Muscle of back (tissue), 11 donors: ENCODE results near the gene KCNK4. TPM values are rescaled to one million over a fixed set of nuclear protein-coding genes. Genes with fewer than 3 reads are reported as not detected.
A peak's percentile ranks its signal among the peaks of the same experiment; 100 is the strongest.
"Not testable (repeated sequence)": the region's sequence is repeated elsewhere in the genome, so short reads cannot be mapped to it uniquely, and the experiment has no call there.

Experiments used
- DNase-seq, 3 donors: peaks; one replicate each; pipeline versions ENCODE4 v3.0.0 to v3.0.0-alpha.2; 2013
- polyA plus RNA-seq, 10 donors: library from polyadenylated mRNA; unstranded; fragments of 120-200 nt; gene quantifications; one replicate each; pipeline ENCODE4 v1.2.1, GENCODE V29; 2013; ENCODE audit not compliant: insufficient read length in 10 of 10

The KCNK4 gene
- polyA plus RNA-seq, 10 donors: not detected

- no peak for DNase-seq
These were observed 32.3 kb downstream of the KCNK4 start for GRCh38 chr11:64323373-64323772.

- DNase-seq: not testable (repeated sequence)
These were observed 32.9 kb downstream of the KCNK4 start for GRCh38 chr11:64323984-64324383.

- DNase-seq: no peak
These were observed 33.8 kb downstream of the KCNK4 start for GRCh38 chr11:64324692-64325469.

- DNase-seq: no peak
These were observed 36.3 kb downstream of the KCNK4 start for GRCh38 chr11:64327375-64327774.

GRCh38 chr11:64327993-64328392, 36.9 kb downstream of the KCNK4 start:
- DNase-seq: no peak

- DNase-seq: no peak
These were observed 39.8 kb downstream of the KCNK4 start for GRCh38 chr11:64330888-64331287.

- DNase-seq: peak in 2 of 3 donors; percentile 48 to 57
These were observed 40.7 kb downstream of the KCNK4 start for GRCh38 chr11:64331569-64332371.

GRCh38 chr11:64333556-64333955, 42.5 kb downstream of the KCNK4 start:
- DNase-seq: no peak

- DNase-seq: peak in 1 of 3 donors; percentile 89
These were observed 43.9 kb downstream of the KCNK4 start for GRCh38 chr11:64334764-64335735.

- no peak for DNase-seq
These were observed 46.6 kb downstream of the KCNK4 start for GRCh38 chr11:64337538-64338249.

GRCh38 chr11:64338716-64339115, 47.6 kb downstream of the KCNK4 start:
- no peak for DNase-seq

GRCh38 chr11:64339286-64339685, 48.2 kb downstream of the KCNK4 start:
- DNase-seq: no peak

GRCh38 chr11:64339754-64340408, 48.8 kb downstream of the KCNK4 start, which contains the start of gene CCDC88B:
Gene CCDC88B, plus strand, starts transcription at chr11:64340204. Its CDS starts 63 bp downstream, at chr11:64340267.
- no peak for DNase-seq

GRCh38 chr11:64340671-64341335, 49.7 kb downstream of the KCNK4 start:
- peak in 1 of 3 donors; percentile 47 for DNase-seq

- DNase-seq: no peak
These were observed 50.3 kb downstream of the KCNK4 start for GRCh38 chr11:64341429-64341828.

GRCh38 chr11:64341851-64342791, 51.0 kb downstream of the KCNK4 start:
- DNase-seq: peak; percentile 72 to 87 (median 77)

- no peak for DNase-seq
These were observed 52.0 kb downstream of the KCNK4 start for GRCh38 chr11:64342869-64343745.
